T-helper 17 cell (primary cell): ENCODE measurements around the gene RSPH9. TPM values are rescaled to one million over a fixed set of nuclear protein-coding genes. Genes with fewer than 3 reads are reported as not detected.

ENCODE experiments used
- ATAC-seq: fragments of 150-1000 bp; cut with Tn5 transposase; 2 replicates; pipeline ENCODE4 v1.10.0; 2021; ENCODE audit warnings: mild to moderate bottlenecking, moderate library complexity
- DNase-seq, 3 donors: peaks; one replicate each; pipeline versions ENCODE4 v3.0.0 to v3.0.0-alpha.2; 2020 to 2021
- H3K9me3 ChIP-seq: one replicate; pipeline ENCODE4 v1.7.0; 2013; ENCODE audit warnings: low read length, mild to moderate bottlenecking; ENCODE audit not compliant: control insufficient read depth, poor library complexity, severe bottlenecking
- H3K27ac Mint-ChIP-seq: one replicate; pipeline ENCODE4 v1.8.0; 2022; ENCODE audit warnings: mild to moderate bottlenecking, moderate library complexity, mixed read lengths
- H3K27me3 Mint-ChIP-seq: one replicate; pipeline ENCODE4 v1.8.0; 2022; ENCODE audit warnings: mixed read lengths
- H3K36me3 Mint-ChIP-seq: one replicate; pipeline ENCODE4 v1.8.0; 2022; ENCODE audit warnings: low read depth, mixed read lengths
- H3K4me1 Mint-ChIP-seq: one replicate; pipeline ENCODE4 v1.8.0; 2022; ENCODE audit warnings: mild to moderate bottlenecking, mixed read lengths
- H3K4me3 Mint-ChIP-seq: one replicate; pipeline ENCODE4 v1.8.0; 2022; ENCODE audit warnings: mild to moderate bottlenecking, moderate library complexity, mixed read lengths
- total RNA-seq, 4 donors: library from RNA in 2 of 4; stranded (reverse) in 2 of 4; gene quantifications; one replicate each; pipeline ENCODE4 v1.2.3 and lab custom pipeline; 2022 to 2026

The RSPH9 gene
- total RNA-seq, 2 donors from 2014 or later, result 0.29 TPM; not detected in 1

DNA sequence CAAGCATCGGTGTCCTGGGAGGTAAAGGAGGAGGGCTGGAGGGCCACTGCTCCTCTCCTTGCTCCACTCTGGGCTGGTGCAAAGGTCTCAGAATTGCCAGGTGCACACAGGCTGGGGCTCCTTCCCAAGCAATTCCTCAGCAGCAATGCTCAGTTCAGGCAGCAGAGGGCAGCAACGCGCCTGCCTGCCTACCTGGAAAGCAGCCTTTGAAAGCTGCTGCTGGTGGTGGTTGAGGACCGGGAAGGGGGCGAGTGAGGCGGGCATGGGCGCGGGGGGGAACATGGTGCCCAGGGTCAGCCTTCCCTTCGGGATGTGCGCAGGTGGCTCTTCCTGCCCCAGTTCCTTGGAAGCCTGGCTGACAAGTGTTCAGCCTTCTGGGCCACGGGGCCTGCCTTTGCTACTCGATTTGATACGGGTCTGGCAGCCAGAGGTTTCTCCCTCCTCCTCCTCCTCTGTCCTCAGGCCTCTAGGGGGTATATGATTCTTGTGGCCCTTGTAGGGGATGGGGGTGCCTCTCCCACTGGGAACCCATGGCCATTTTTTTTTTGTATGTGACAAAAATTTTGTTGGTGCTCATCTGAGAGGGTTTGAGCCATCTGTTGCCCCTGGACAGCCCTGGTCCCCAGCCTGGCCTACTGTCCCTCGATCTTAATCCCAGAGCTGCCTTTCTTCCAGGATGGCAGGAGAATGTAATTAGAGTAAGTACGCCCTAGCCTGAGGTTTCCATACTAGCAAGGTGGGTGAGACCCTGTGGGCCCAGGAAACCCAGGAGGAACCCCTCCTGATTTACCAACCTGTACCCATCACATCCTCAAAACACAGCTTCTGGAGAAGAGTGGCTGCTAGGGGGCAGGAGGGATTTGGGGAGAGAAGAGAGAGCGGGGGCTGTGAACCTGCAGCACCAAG, 22.7 kb downstream of the RSPH9 start:
- Mint-ChIP-seq H3K36me3 (no peaks in the 10 kb centered on the region), H3K27ac (no peak overlapping the region), H3K27me3 (no peaks in the 10 kb centered on the region), H3K4me3 (peak overlapping the region; percentile 64), H3K4me1 (peaks cover 18% of the 10 kb centered on the region)
- DNase-seq (peak; percentile 61 to 78 (median 66)), ATAC-seq (peak; percentile 80)
- H3K9me3 ChIP-seq, result no peaks in the 10 kb centered on the region

DNA sequence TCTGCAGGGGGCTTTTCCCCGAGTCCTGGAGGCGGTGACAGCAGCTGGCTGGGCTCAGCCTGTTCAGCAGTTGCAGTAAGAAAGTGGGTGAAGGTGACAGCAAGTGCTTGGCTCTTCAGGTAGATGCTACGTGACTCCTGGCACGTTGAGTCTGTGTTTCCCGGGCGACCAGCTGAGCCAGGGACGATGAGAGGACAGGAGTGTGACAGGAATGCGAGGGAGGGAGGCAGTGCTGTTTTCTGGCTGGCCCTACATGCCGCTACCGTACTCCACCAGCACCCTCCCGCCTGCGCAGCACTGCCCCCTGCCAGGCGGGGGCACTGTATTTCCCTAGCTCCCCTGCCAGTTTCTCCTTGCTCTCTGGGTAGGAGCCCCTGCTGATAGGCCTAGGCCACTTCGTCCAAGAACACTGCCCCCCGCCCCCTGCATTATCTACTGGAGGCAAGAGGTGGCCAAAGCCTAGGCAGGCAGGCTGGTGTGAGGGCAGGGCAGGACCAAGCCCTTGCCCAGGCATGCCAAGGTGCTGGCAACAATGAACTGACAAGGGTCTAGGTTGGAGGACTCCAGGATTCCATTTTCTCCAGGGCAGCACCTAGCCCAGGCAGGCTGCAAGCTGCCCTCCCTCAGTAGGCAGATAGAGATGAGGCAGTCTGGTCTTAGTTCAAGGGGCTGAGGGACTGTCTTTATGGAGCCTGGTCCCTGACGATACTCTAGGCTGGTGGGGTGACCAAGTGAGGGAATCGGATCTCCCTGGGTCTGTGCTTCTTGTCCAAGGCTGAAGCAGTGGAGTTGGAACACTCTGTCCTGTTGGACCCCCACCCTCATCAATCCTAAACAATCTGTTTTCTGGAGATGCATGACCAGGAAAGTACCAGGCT, 23.6 kb downstream of the RSPH9 start:
- DNase-seq, result no peak
- peak; percentile 69 for ATAC-seq
- Mint-ChIP-seq H3K36me3 (no peaks in the 10 kb centered on the region), H3K27me3 (no peaks in the 10 kb centered on the region), H3K4me1 (peaks cover 18% of the 10 kb centered on the region), H3K4me3 (peak overlapping the region; percentile 56), H3K27ac (peak overlapping the region; percentile 49)
- H3K9me3 ChIP-seq, result no peaks in the 10 kb centered on the region

DNA sequence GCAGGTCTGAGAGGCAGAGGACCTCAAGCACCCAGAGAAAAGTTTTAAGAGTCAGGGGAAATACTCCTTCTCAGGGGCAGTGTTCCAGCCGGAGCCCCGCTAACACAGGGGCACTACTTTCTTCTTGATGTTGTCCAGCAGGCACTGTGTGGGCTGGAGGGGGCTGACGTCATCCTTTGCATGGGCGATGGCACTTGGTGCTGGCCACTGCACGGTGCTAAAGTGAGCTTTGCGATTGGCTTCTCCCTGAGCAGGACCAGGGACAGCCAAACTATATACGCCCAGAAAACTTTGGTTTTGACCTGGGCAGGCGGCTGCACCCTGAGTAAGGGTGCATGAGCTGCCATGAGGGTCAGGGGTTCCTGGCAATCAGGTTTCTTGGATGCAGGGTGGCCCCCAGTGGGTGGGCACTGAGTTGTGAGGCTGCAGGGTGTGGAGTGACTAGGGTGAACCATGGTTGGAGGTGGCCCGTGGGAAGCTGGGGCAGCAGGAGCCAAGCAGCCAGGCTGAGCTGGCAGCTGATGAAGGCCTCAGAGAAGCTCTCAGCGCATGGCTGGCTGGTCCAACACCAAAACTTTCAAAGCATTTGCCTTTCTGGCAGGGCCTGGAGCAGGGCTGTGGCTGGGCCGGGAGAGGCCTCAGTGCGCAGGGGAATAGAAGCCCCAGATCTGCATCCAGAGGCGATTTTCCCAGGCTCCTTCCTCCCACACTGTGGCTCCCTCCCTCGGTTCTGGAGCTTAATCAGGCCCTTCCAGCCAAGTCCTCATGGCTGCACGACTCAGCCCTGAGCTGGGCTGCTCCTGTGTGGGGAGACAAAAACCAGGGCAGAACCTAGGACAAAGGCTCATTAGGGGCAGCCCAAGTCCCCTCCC, 24.4 kb downstream of the RSPH9 start:
- H3K27me3 Mint-ChIP-seq, result no peaks in the 10 kb centered on the region
- no peak for ATAC-seq
- no peak for DNase-seq
- no peaks in the 10 kb centered on the region for H3K9me3 ChIP-seq
- peaks cover 18% of the 10 kb centered on the region for H3K4me1 Mint-ChIP-seq
- peak overlapping the region; percentile 49 for H3K27ac Mint-ChIP-seq
- no peaks in the 10 kb centered on the region for H3K36me3 Mint-ChIP-seq
- no peak overlapping the region for H3K4me3 Mint-ChIP-seq

DNA sequence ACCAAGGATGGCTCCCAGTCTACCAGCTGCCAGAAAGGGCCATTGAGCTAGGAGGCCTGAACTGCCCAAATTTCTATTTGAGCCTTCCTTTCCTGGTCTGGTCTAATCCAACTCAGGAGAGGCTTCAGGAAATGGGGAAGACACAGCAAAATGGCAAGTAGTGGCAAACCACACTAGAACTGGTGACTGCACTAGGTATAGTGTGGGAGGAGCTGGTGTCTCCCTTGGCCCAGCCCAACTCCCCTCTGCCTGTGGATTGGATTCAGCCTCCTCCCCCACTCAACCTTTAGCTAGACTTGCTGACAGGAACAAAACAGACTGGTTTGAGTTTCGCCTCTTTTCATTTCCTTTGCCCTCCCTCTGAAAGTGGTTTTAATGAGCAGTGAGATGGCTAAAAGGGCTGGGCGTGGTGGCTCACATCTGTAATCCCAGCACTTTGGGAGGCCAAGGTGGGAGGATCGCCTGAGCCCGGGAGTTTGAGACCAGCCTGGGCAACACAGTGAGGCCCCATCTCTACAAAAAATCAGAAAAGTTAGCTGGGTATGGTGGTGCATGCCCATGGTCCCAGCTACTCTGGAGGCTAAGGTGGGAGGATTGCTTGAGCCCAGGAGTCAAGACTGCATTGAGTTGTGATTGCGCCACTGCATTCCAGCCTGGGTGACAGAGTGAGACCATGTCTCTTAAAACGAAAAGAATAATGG, 25.2 kb downstream of the RSPH9 start:
- Mint-ChIP-seq H3K36me3 (no peaks in the 10 kb centered on the region), H3K27ac (peak overlapping the region; percentile 49), H3K4me1 (peaks cover 18% of the 10 kb centered on the region), H3K27me3 (no peaks in the 10 kb centered on the region), H3K4me3 (no peak overlapping the region)
- no peak for DNase-seq
- peak; percentile 28 for ATAC-seq
- H3K9me3 ChIP-seq, result no peaks in the 10 kb centered on the region

DNA sequence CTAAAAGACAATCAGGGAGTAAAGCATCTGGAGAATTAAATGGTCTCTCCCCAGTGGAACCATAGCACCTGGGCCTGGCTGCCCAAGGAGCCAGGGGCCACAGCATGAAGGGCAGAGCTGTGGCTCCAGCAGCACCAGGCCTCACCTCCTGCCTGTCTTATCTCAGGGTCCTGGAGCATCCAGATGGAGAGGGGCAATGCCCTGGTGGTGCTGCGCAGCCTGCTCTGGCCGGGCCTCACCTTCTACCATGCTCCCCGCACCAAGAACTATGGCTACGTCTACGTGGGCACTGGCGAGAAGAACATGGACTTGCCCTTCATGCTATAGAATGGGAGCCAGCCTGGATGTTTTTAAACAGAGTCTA, 25.8 kb downstream of the RSPH9 start:
- no peaks in the 10 kb centered on the region for H3K9me3 ChIP-seq
- H3K4me1 Mint-ChIP-seq, result peaks cover 18% of the 10 kb centered on the region
- no peaks in the 10 kb centered on the region for H3K36me3 Mint-ChIP-seq
- ATAC-seq, result no peak
- H3K27ac Mint-ChIP-seq, result peak overlapping the region; percentile 49
- no peaks in the 10 kb centered on the region for H3K27me3 Mint-ChIP-seq
- no peak overlapping the region for H3K4me3 Mint-ChIP-seq
- DNase-seq, result no peak

DNA sequence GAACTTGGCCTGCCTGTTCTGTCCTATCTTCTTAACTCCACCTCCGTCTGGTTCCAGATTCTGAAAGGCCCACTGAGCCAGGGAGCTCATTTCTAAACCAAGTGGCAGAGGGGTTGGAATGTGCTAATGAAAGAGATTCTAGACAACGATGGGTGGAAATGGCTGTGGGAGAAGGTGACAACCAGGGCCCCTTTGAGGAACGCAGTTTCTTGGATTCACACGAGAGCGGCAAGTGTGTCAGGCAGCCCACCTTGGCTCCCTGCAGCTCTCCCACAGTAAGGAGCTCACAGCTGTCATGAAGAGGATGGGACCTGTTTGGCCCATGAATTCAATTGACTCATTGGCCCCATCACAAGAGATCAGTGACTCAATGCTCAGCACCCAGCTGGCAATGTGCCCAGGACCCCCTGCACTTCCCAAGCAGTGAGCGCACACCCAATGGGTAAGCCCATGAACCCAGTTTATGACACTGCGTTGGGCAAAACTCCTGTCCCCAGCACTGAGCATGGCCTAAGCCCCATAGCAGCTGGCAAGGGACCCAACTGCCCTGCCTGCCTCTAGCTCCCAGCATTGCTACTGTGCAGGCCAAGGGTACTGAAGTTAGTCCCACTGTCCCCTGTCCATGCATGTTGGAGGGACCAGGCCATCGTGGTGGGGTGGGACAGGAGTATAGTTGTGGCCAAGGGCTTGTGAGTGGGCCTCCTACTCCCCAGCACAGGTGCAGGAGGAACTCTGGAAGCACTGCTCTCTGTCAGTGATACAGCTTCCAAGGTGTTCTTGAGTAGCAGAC, 26.4 kb downstream of the RSPH9 start:
- DNase-seq, result no peak
- no peaks in the 10 kb centered on the region for H3K9me3 ChIP-seq
- H3K4me3 Mint-ChIP-seq, result no peak overlapping the region
- no peaks in the 10 kb centered on the region for H3K27me3 Mint-ChIP-seq
- ATAC-seq, result no peak
- H3K27ac Mint-ChIP-seq, result peak overlapping the region; percentile 49
- no peaks in the 10 kb centered on the region for H3K36me3 Mint-ChIP-seq
- peaks cover 18% of the 10 kb centered on the region for H3K4me1 Mint-ChIP-seq

DNA sequence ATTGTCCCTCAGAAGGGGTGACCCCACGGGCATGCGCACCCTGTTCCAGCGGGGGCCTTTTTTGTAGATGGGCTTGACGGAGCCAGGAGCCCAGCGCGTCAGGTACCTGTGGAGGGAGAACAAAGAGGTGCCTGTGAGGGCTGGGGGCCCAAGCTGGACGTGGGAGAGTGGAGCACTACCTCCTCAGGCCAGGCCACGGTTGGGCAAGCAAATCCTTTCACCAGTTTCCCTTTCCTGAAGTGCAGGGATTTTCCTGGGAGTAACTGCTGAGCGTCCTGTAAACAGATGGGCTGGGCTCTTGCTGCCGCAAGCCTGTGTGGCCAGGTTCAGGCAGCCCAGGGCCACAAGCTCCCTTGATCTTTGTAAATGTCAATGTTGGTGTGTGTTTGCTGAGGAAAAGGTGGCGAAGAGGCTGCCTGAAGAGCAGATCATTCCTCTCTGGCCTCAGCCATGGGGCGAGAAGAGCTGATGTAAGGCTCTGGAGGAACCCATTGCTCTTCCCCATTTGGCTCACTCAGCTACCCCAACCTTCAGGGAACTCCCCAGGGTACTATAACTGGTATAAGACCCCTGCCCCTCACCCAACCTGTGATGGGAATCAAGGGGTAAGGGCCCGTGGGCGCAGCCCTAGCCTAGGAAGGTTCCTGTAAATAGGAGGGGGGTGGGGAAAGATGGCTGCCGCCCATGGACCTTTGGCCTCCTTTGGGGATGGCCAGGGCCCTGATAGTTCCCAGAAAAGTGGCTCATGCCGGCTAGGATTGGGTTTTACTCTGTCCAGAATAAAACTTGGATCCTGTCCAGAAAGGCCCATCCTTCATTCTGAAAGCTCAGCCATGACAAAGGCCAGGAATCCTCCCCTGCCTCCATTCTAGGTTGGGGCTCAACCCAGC, 27.2 kb downstream of the RSPH9 start:
- Mint-ChIP-seq H3K27ac (no peak overlapping the region), H3K4me1 (peaks cover 18% of the 10 kb centered on the region), H3K27me3 (no peaks in the 10 kb centered on the region), H3K4me3 (no peak overlapping the region), H3K36me3 (no peaks in the 10 kb centered on the region)
- ATAC-seq (no peak), DNase-seq (no peak)
- H3K9me3 ChIP-seq, result no peaks in the 10 kb centered on the region

DNA sequence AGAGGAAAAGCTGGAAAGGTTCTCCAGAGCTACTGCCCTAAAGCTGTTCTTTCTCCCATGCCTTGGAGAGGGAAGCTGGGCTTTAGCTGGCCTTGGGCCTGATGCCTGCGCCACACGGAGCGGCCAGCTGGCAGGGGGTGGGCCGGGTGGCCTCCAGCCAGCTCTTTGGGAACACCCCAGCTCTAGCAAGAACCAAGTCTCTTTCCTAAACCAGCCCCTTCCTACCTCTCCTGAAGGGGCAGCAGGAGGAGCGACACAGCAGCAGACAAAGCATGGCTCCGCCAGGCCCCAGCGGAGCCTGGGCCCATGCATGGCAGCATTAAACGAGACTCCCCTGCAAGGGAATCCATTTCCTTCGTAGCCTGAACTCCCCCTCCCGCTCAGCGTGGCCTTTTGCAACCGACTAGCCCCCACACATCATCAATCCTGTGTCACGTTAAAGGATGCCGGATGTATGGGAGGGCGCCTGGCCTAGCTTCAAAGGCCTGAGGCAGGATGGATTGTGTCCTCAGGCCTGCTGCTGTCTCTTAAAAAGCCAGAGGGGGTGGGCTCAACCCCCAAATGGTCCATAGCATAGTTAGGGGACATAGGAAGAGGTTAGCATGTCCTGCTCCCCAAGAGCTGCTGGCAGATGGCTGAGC, 28.7 kb downstream of the RSPH9 start:
- no peak overlapping the region for H3K27ac Mint-ChIP-seq
- peaks cover 10% of the 10 kb centered on the region for H3K4me1 Mint-ChIP-seq
- no peaks in the 10 kb centered on the region for H3K27me3 Mint-ChIP-seq
- DNase-seq (no peak), ATAC-seq (no peak)
- peaks cover 2% of the 10 kb centered on the region for H3K36me3 Mint-ChIP-seq
- no peak overlapping the region for H3K4me3 Mint-ChIP-seq
- H3K9me3 ChIP-seq, result no peaks in the 10 kb centered on the region

DNA sequence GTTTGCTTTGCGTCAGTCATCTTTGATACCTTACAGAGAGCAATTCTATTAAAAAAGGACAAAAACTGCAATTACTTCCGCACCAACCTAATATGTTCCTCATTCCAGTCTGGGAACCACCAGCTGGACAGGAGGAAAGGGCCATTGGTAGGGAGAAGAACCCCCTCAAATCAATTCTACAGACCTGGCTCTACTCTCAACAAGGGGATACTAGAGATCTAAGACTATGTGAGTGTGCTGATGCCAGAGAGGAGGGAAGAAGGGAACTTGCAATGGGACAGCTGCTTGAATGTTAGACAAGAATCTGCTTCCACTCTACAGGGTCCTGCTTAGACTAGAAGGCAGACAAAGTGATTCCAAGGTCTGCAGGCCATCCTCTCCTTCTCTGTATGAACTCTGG, 29.5 kb downstream of the RSPH9 start:
- DNase-seq (no peak), ATAC-seq (no peak)
- Mint-ChIP-seq H3K36me3 (peaks cover 2% of the 10 kb centered on the region), H3K4me1 (peaks cover 10% of the 10 kb centered on the region), H3K27me3 (no peaks in the 10 kb centered on the region), H3K4me3 (no peak overlapping the region), H3K27ac (peak overlapping the region; percentile 68)
- H3K9me3 ChIP-seq, result no peaks in the 10 kb centered on the region

DNA sequence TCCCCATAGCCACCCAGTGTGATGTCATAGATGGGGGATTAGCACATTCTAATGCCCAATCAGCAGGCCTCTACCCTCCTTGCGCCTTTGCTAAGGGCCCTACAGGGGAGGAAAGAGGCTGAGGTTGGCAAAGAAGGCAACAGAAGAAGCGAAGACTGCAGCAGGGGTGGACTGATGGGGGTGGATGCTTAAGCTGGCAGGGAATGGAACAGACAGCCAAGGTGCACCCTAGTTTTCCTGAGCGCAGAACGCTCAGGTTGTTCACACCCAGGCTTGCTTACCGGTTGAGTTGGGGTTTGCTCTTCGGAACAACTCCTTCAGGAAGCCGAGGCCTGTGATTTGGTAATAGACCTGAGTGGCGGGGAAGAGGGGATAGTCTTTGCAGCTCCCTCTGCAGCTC, 30.1 kb downstream of the RSPH9 start:
- no peak for ATAC-seq
- no peak for DNase-seq
- peaks cover 2% of the 10 kb centered on the region for H3K36me3 Mint-ChIP-seq
- peak overlapping the region; percentile 68 for H3K27ac Mint-ChIP-seq
- H3K27me3 Mint-ChIP-seq, result no peaks in the 10 kb centered on the region
- no peak overlapping the region for H3K4me3 Mint-ChIP-seq
- peaks cover 10% of the 10 kb centered on the region for H3K4me1 Mint-ChIP-seq
- H3K9me3 ChIP-seq, result no peaks in the 10 kb centered on the region
